ENCODE data around the gene GTPBP3.

Gene GTPBP3

GRCh38 chr19:17303167-17303939 lies 34.0 kb upstream of the GTPBP3 start, which contains the start of gene ABHD8:
Gene ABHD8, minus strand, starts transcription at chr19:17303425. Its CDS starts 1,809 bp downstream, at chr19:17301616.
- no peak within 1 kb of the TSS for H3K9ac ChIP-seq (ENCODE audit: low read depth, low read length)
- DNase-seq: peak; percentile 45
- H3K27ac ChIP-seq (ENCODE audit: low read length): no peak within 1 kb of the TSS
- peaks cover 5% of the 10 kb centered on the region for H3K36me3 ChIP-seq (ENCODE audit: insufficient read depth, low read length)
- H2AFZ ChIP-seq (ENCODE audit: low read depth, low read length): no peak within 1 kb of the TSS
- H3K27me3 ChIP-seq (ENCODE audit: insufficient read depth, low read length, poor library complexity): no peaks in the 10 kb centered on the region
- no peak for ATAC-seq (ENCODE audit: insufficient read depth, low read depth)
- no peak within 1 kb of the TSS for H3K4me3 ChIP-seq (ENCODE audit: low read depth in 1 of 2, low read length in 2 of 2)
- no peak for TF ChIP-seq CTCF (IDR thresholded peaks at IDR 0.05; ENCODE audit: borderline replicate concordance, extremely low read depth, low read length, poor library complexity, severe bottlenecking)
- no peak for TF ChIP-seq EZH2 (IDR thresholded peaks at IDR 0.05; ENCODE audit: borderline replicate concordance, low read depth, low read length, severe bottlenecking)
- H4K20me1 ChIP-seq (ENCODE audit: insufficient read depth, low read length): no peaks in the 10 kb centered on the region
- H3K4me1 ChIP-seq (ENCODE audit: insufficient read depth, low read length): peaks cover 30% of the 10 kb centered on the region
- H3K4me2 ChIP-seq (ENCODE audit: insufficient read depth, low read length): no peak within 1 kb of the TSS
- no peaks in the 10 kb centered on the region for H3K9me3 ChIP-seq (ENCODE audit: insufficient read depth, low read length, severe bottlenecking)
- peaks cover 23% of the 10 kb centered on the region for H3K79me2 ChIP-seq (ENCODE audit: insufficient read depth, low read length)

GRCh38 chr19:17303940-17304267 lies 33.4 kb upstream of the GTPBP3 start:
- no peak overlapping the region for H3K4me2 ChIP-seq (ENCODE audit: insufficient read depth, low read length)
- TF ChIP-seq EZH2 (IDR thresholded peaks at IDR 0.05; ENCODE audit: borderline replicate concordance, low read depth, low read length, severe bottlenecking): no peak
- no peak for TF ChIP-seq CTCF (IDR thresholded peaks at IDR 0.05; ENCODE audit: borderline replicate concordance, extremely low read depth, low read length, poor library complexity, severe bottlenecking)
- no peaks in the 10 kb centered on the region for H4K20me1 ChIP-seq (ENCODE audit: insufficient read depth, low read length)
- ATAC-seq (ENCODE audit: insufficient read depth, low read depth) (no peak), DNase-seq (no peak)
- H3K27me3 ChIP-seq (ENCODE audit: insufficient read depth, low read length, poor library complexity): no peaks in the 10 kb centered on the region
- peaks cover 4% of the 10 kb centered on the region for H3K36me3 ChIP-seq (ENCODE audit: insufficient read depth, low read length)
- no peak overlapping the region for H3K27ac ChIP-seq (ENCODE audit: low read length)
- H3K79me2 ChIP-seq (ENCODE audit: insufficient read depth, low read length): peaks cover 23% of the 10 kb centered on the region
- H3K9me3 ChIP-seq (ENCODE audit: insufficient read depth, low read length, severe bottlenecking): no peaks in the 10 kb centered on the region
- peaks cover 35% of the 10 kb centered on the region for H3K4me1 ChIP-seq (ENCODE audit: insufficient read depth, low read length)
- H3K4me3 ChIP-seq (ENCODE audit: low read depth in 1 of 2, low read length in 2 of 2): no peak overlapping the region
- H2AFZ ChIP-seq (ENCODE audit: low read depth, low read length): no peak overlapping the region
- H3K9ac ChIP-seq (ENCODE audit: low read depth, low read length): no peak overlapping the region

- Histone ChIP-seq H4K20me1 (ENCODE audit: insufficient read depth, low read length) (peaks cover 1% of the 10 kb centered on the region; the same call in 1 of the 2 replicates), H2AFZ (ENCODE audit: low read depth, low read length) (no peak overlapping the region), H3K9ac (ENCODE audit: low read depth, low read length) (peak overlapping the region; percentile 76), H3K27me3 (ENCODE audit: insufficient read depth, low read length, poor library complexity) (no peaks in the 10 kb centered on the region), H3K79me2 (ENCODE audit: insufficient read depth, low read length) (peaks cover 26% of the 10 kb centered on the region), H3K27ac (ENCODE audit: low read length) (peak overlapping the region; percentile 87), H3K9me3 (ENCODE audit: insufficient read depth, low read length, severe bottlenecking) (no peaks in the 10 kb centered on the region), H3K36me3 (ENCODE audit: insufficient read depth, low read length) (peaks cover 4% of the 10 kb centered on the region), H3K4me2 (ENCODE audit: insufficient read depth, low read length) (peak overlapping the region; percentile 78), H3K4me1 (ENCODE audit: insufficient read depth, low read length) (peaks cover 38% of the 10 kb centered on the region), H3K4me3 (ENCODE audit: low read depth in 1 of 2, low read length in 2 of 2) (peak overlapping the region in 1 of 2 experiments; percentile 70; a peak in 1 of 4 replicates)
- DNase-seq (no peak), ATAC-seq (ENCODE audit: insufficient read depth, low read depth) (no peak)
- no peak for TF ChIP-seq CTCF (IDR thresholded peaks at IDR 0.05; ENCODE audit: borderline replicate concordance, extremely low read depth, low read length, poor library complexity, severe bottlenecking)
- TF ChIP-seq EZH2 (IDR thresholded peaks at IDR 0.05; ENCODE audit: borderline replicate concordance, low read depth, low read length, severe bottlenecking): no peak
These were observed 32.8 kb upstream of the GTPBP3 start for GRCh38 chr19:17304386-17305215.

Measured in DND-41 (cell line).